C4-2B (cell line): ENCODE measurements around the gene AK8.
A peak's percentile ranks its signal among the peaks of the same experiment; 100 is the strongest.

Source experiments
- H3K27ac ChIP-seq: fragments of 450-650 bp; 2 replicates; pipeline ENCODE4 v1.5.1; 2017
- CTCF ChIP-seq: fragments of 450-650 bp; conservative IDR thresholded peaks from 2 replicates; pipeline ENCODE4 v1.5.1; 2017; ENCODE audit warnings: mild to moderate bottlenecking
- ZFX ChIP-seq: fragments of 450-650 bp; IDR thresholded peaks from 2 replicates; pipeline ENCODE4 v1.6.1; 2017

AK8 gene

GRCh38 chr9:132708769-132709430 is 169.2 kb downstream of the AK8 start:
- TF ChIP-seq ZFX (no peak), CTCF (no peak)
- H3K27ac ChIP-seq = no peak overlapping the region

DNA sequence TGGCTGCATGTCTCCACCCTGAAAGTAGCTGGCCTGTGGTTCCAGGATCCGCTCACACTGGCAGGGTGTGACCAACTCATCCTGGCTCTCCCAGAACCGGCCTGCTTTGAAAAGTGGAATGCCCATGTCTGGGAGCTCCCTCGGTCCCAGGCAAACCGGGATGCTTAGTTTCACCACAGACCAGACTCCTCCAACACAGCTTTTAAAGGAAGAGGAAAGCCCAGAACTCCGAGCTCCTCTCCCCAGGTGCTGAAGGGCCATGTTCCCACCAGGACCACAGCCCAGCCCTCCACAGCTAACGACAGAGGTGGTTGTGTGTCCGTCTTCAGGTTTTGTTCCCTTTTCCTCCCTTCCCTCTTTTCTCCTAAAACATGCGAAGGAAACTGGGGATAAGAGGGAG is 169.8 kb downstream of the AK8 start:
- no peak for TF ChIP-seq ZFX
- no peak for TF ChIP-seq CTCF
- no peak overlapping the region for H3K27ac ChIP-seq

DNA sequence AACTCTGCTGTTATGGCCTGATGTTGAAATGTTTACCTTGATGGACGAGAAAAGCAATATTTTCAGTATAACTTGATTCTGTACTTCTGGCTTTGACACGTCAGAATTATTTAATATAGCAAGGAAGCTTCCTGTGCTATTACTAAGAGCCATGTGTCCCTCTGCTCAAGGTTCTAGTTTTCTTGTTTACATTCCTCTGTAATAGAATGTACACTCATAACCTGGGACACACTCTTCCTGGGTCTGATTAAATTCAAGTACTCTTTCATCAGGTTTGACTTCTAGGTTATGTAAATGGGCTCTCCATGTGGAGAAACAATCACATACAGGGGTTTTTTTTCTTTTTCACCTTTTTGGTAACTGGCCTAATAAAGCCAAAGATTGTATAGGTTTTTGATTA is 174.7 kb downstream of the AK8 start:
- H3K27ac ChIP-seq = no peak overlapping the region
- no peak for TF ChIP-seq CTCF
- TF ChIP-seq ZFX = no peak

DNA sequence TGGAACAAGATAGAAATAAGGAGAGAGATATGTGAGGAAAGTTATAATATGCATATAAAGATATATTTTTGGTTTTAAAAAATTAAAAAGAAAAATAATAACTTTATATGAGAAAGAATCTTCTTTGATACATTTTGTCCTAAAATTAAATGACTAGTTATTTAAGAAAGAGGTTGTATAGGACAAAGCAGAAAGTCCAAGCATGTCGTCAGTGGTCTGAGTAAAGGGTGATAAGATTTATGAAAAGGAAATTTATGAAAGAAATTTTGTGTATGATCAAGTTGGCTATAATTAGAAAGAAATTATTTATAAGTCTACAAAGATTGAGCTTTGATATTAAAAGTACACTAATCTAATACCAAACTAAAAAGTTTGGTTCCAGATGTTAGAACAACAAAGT is 175.8 kb downstream of the AK8 start:
- H3K27ac ChIP-seq = no peak overlapping the region
- no peak for TF ChIP-seq CTCF
- no peak for TF ChIP-seq ZFX

GRCh38 chr9:132699956-132700355 is 178.1 kb downstream of the AK8 start:
- no peak for TF ChIP-seq CTCF
- no peak for TF ChIP-seq ZFX
- no peak overlapping the region for H3K27ac ChIP-seq

DNA sequence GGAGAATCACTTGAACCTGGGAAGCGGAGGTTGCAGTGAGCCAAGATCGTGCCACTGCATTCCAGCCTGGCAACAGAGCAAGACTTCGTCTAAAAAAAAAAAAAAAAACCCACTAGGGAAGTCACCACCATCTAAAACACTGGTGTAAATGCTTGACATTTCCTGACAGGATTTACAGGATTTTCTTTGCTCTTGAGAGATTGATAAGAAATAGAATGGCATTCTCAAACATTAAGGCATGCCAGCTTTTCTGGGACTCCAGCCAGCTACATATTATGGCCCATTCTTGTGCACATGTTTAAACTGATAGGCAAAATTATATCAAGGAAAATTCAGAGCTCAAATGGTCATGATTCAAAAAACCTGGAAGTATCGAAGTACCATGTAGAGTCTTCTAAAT is 179.1 kb downstream of the AK8 start:
- H3K27ac ChIP-seq = peak overlapping the region; percentile 17; the same call in 1 of the 2 replicates
- TF ChIP-seq ZFX (no peak), CTCF (no peak)

- TF ChIP-seq CTCF = no peak
- TF ChIP-seq ZFX = no peak
- no peak overlapping the region for H3K27ac ChIP-seq
These were observed 180.9 kb downstream of the AK8 start for GRCh38 chr9:132697230-132697629.
